Forelimb muscle (tissue), 1 donor: ENCODE measurements around the gene NCS1. TPM values are rescaled to one million over a fixed set of nuclear protein-coding genes. Genes with fewer than 3 reads are reported as not detected.
"Not testable (repeated sequence)": the region's sequence is repeated elsewhere in the genome, so short reads cannot be mapped to it uniquely, and the experiment has no call there.

ENCODE experiments used
- DNase-seq: peaks from one replicate; pipeline ENCODE4 v3.0.0-alpha.2; 2013; ENCODE audit warnings: low read depth
- polyA plus RNA-seq: library from polyadenylated mRNA; unstranded; fragments of 120-200 nt; gene quantifications from one replicate; pipeline ENCODE4 v1.2.1, GENCODE V29; 2013; ENCODE audit not compliant: insufficient read length

Gene NCS1
- polyA plus RNA-seq, 1 donor = 54.6 TPM

DNA sequence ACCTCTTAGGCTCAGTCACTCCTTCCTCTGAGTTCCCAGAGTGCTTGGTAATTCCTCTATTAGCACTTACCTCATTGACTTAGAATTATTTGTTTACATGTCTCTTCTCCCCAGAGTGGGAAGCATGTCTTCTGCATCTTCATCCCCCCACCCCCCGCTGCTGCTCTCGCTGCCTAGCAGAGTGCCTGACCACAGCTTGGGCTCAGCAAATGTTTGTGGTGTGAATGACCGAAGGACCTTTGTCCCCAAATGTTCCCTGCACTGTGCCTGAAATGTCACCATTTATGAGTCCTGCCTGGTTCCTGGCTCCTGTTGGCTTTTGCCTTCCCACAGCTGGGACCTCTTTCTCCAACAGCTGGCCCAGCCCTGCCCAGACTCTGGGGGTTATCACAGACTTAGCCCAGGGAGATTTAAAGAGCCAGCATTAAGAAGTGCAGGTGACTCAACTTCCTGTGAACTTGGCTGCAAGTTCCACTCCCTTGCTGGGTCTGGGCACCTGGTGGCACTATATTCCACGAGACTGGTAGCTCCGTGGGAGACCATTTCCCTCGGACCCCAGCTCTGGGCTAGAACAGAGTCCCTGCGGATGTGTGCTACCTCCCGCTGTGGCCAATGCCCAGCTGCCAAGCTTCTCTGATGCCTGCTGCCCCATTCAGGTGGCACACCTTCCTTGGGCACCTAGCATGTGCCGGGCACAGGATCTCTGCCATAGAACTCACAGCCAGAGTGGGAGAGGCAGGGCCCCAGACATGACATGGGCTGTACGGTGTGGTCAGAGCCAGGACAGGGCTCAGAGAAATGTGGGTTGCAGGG lies 91.6 kb downstream of the NCS1 start:
- no peak for DNase-seq

DNA sequence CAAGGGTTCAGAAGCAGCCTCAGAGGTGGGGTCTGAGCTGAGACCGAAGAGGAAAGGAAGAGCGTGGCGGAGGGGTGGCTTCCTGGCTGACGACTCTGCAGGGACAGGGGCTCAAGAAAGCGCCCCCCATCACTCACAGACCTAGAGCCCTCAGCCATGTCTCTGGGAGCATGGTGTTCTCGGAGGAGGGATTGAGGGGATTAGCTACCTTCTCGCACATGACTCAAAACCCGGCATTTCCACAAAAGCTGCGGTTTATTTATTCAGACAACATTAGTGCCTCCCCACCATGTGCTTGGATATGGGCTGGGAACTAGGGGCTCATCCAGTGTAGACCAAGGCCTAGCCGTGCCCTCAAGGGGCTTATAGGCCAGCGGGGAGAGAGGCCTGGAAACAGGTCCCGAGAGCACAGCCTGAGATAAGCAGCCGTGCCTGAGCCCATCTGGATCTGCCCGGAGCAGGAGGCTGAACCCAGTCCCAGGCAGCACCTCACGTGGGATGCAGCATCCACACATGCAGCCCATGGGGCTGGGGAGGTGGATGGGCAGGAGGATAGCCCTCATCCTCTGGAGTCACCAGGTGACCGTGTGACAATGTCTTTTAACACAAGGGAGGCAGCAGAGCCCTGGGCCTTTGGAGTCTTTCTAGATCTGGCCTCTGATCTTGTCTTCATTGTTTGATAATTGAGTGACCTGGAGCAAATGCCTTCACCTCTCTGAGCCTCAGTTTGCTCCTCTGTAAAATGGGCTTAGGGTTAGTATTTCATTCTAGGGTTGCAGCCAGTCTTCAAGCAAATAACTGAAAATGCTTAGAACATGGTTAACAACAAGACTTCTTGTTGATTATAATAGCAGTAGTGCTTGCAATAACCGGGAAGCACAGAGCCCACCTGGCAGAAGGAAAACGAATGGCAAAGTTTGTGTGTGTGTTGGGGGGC lies 92.5 kb downstream of the NCS1 start:
- DNase-seq = no peak

DNA sequence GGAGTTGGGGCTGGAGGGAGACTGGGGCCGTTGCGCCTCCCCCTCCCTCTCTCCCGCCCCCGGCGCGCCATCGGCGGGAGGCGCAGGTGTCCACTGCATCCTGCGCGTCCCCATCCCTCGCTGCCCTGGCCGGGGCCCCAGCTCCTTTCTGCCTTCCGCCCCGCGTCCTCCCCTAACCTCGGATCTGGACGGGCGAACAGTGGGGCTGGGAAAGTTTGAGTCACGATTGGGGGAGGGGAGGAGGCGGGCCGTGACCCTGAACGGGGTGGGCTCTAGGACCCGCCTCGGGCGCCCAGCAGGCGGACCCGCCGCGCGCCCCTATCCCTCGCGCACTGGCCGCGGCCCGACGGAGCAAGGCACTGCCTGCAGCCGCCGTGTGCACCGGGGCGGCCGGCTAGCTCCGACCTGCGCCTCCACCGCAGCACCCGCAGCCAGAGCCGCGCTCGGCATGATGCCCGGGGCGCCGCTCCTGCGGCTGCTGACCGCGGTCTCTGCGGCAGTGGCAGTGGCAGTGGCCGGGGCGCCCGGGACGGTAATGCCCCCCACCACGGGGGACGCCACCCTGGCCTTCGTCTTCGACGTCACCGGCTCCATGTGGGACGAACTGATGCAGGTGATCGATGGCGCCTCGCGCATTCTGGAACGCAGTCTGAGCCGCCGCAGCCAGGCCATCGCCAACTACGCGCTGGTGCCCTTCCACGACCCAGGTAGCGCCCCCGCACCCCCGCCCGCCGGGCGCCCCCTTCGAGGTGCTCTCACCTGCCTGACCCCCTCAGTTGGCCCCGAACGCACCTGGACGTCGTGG lies 93.4 kb downstream of the NCS1 start, which contains the start of gene HMCN2:
TSS of gene HMCN2 (plus strand) at position 330 of the 805 bp plus-strand sequence. CDS start at position 449, 119 bp downstream.
- DNase-seq = no peak

DNA sequence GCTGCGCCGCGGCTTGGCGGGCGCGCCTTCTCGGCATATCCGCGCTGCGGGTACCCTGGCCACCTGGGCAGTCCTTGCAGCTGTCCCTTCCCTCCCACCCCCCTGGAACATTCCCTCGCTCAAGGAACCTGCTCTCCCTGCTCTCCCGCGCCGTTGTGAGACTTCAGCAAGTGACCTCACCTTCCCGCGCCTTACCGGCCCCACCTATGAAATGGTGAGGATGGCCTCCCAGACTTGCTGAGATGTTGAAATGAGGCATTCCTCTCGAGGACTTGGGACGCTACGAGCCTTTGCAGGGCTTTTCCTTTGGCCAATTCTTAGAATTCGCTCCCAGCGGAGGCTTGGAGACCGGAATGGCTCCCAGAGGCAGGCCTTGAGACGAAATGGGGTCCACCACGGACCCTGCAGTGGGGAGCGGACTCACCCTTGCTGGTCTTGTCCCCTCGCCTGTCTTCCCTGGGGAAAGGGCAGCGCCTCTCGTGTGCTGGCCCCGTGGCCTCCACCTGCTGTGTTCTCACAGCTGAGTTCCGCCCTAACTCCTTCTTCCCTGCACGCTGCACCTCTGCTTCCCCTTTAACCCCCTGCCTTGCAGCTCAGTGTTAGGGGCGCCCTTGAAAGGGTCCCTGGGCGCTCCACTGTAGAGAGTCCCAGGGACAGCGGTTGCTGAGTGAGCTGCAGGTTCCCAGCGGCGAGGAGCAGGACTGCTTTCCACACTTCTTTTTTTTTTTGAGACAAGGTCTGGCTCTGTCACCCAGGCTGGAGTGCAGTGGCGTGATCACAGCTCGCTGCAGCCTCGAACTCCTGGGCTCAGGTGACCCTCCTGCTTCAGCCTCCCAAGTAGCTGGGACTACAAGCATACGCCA lies 94.3 kb downstream of the NCS1 start:
- no peak for DNase-seq

DNA sequence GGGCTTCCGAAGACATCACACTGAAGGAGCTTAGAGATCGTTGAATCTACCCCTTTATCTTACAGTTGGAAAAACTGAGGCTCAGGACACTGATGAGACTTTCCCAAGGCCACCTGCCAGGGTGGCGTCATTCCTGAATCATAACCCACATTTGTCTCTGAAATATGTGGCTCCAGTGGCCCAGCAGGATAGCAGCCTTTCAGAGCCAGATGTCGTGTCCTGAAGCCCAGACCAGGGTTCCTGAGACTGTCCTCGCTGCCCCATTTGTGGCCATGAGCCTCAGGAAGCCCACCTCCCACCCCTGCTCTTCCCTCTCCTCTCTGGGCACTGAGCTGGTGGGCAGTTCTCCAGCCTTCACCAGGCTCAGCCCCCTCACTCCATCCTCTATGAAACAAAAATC lies 95.7 kb downstream of the NCS1 start:
- no peak for DNase-seq

DNA sequence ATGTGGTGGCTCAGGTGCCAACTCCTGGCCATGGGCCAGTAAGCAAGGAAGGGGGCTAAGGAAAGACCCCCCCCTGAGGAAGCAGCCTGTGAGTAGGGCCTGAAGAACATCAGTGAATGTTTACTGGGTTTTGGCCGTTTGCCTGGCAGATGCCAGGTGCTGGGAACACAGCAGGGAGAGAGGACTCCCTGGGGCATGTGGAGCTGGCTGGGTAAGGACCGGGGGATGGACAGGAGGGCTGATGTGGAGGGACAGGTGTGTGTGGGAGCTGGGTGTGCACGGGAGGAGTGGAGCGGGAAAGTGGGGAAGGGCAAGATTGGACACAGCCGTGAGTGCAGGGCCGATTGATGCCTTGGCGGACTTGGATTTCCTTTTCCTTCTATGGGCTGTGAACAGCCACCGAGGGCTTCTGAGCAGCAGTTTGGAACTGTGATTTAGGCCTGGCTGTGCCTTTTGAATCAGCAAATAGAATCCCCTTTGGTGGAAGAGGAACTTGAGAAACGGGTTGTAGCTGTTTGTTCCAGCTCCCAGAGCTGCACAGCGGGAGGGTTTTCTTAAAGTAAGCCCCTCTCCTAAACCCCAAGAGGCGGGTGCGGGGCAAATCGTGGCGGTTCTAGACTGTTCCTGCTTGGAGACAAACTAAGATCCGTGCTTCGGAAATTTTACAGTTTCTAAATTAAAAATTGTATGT lies 96.5 kb downstream of the NCS1 start:
- no peak for DNase-seq

DNA sequence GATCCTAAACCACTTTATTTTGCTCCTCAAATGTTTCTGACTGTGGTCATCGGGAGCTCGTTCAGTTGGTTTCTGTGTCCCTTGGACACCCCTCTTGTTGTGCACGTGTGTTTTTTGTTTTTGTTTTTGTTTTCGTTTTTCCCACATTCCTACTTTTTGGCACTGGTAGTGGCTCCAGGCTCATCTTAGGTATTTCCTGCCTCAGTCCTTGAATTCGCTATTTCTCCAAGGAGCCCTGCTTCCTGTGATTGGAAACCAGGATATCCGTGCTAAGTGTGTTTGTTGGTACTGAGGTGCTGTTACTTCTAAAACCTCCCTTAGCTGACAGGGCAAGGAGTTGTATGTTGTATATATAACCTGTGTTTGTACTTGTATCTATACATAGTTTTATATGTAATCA lies 99.3 kb downstream of the NCS1 start:
- DNase-seq = no peak

DNA sequence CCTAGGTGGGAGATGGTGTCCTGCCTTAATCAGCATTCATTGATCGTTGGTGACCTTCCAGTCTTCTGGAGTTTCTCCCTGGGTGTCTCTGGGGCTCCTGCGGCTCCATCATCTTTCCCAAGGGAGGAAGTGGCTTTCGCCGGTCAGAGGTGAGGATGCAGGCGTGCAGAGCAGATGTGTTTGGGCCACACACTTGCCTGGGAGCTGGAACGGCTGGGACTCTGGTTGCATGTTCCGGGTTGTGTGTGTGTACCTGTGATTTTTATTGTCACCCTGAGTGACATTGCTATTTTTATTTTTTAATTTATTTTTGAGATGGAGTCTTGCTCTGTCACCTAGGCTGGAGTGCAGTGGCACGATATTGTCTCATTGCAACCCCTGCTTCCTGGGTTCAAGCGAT lies 103.0 kb downstream of the NCS1 start:
- DNase-seq = no peak

DNA sequence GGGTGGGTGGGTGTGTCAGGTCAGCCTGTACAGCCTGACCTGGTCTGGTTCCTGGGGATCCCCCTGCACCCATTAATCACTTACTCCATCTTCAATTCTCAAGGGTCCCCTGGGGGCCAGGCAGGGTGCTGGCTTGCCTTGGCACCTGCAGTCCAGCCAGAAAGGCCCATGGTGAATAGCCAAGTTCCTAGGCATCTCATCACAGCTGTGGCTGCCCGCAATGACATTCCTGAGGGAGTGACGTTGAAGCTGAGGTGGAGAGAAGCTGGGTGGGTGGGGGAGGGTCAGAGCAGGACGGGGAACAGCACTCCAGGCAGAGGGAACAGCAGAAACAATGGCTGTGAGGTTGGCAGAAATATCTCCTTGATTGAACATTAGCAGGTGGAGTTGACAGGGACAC lies 103.9 kb downstream of the NCS1 start:
- DNase-seq = no peak

DNA sequence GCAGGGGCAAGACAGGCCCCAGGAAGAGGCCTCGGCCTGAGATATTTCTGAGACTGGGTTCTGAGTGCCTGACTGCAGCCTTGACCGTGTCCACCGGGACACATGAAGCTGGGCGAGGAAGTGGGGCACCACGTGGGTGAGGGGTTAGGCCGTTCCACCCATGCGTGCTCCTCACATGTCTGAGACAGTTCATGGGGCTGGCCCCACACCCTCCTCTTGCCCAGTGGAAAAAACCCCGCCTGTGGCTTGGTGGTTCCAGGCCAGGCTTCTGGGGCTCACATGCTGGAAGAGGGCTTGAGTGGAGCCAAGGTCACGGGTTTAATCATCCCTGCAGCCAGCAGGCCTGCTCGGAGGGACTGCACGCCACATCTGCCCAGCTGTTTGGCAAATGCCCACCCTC lies 104.8 kb downstream of the NCS1 start:
- DNase-seq = no peak

DNA sequence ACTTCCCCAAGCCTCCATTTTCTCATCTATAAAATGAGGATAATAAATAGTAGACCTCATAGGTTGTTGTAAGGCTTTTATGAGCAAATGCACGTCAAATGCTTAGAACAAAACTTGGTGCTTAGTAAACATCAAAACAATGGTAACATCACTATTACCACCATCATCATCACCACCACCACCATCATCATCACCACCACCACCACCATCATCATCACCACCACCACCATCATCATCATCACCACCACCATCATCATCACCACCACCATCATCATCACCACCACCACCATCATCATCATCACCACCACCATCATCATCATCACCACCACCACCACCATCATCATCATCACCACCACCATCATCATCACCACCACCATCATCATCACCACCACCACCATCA lies 105.3 kb downstream of the NCS1 start:
- not testable (repeated sequence) for DNase-seq

DNA sequence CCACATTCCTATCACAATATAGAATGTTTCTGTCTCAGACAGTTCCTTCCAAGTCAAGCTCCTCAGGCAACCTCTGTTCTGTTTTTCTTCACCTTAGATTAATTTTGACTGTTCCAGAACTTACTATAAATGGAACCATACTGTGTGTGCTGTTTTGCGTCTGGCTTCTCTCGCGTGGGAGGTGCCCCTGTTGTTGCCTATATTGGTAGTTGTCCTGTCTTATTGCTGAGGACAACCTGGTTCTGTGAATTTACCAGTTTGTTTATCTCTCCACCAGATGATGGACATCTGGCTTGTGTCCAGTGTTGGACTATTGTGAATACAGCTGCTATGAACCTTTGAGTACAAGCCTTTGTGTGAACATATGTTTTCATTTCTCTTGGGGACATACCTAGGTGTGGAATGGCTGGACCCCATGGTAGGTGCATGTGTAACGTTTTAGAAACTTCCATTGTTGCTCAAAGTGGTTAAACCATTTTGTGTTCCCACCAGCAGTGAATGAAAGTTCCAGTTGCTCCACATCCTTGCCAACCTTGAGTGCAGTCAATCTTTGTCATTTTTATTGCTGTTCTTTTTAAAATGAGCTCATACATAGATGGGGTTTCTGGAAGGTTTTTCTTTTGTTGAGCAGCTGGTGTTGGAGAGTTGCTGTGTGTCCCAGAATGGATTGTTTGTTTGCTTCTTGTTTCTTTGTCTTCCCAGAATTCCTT lies 111.5 kb downstream of the NCS1 start:
- no peak for DNase-seq

DNA sequence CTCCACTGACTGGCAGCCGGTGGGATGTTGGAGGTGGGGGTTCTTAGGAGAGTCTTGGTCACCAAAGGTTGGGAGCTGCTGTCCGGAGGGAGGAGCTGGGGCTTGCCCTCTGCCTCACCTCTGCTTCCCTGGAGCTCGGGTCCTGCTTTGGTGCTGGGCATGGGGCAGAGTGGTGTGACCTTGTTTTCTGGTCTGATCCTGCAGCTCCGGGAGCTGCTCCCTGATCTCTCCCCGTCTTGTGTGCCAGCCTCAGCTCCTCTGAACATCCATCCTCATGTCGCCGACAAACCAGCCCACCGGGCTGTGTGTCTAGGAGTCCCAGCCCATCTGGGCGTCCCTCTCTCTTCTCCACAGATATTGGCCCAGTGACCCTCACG lies 112.0 kb downstream of the NCS1 start:
- DNase-seq = no peak

DNA sequence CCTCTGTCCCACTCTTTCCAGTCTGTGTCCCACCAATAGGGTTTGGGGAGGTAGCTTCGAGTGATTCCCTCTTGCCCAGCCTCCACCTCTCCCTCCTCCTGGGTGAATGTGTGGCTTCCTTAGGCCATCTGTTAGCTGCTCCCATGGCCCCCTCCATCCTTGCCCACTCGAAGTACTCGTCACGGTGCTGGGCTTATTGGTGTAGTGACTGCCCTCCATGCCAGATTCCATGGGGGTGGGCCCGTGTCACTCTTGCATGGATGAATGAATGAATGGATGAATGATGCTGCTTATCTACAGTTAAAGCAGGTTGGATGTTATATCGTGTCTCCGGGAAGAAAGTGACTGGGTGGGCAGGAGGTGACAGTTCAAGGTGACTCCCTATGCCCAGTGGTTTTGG lies 112.5 kb downstream of the NCS1 start:
- no peak for DNase-seq

DNA sequence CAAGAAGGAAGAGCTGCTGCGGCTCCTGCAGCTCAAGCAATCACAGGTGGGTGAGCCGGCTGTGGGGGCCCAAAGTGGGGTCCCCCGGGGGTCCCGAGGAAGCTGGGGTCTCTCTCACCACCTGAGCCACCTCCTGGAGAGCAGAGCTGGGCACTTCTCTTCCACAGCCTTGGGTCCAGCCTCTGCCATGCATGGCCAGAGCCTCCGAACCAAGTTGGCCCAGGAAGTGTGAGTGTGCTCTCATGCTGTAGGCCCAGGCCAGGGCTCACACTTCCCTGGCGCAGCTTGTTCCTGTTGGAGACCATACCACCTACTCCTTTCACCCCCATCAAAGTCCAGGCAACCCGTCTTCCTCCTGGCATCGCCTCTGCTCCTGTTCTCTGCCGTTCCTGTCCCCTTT lies 113.1 kb downstream of the NCS1 start:
- no peak for DNase-seq

DNA sequence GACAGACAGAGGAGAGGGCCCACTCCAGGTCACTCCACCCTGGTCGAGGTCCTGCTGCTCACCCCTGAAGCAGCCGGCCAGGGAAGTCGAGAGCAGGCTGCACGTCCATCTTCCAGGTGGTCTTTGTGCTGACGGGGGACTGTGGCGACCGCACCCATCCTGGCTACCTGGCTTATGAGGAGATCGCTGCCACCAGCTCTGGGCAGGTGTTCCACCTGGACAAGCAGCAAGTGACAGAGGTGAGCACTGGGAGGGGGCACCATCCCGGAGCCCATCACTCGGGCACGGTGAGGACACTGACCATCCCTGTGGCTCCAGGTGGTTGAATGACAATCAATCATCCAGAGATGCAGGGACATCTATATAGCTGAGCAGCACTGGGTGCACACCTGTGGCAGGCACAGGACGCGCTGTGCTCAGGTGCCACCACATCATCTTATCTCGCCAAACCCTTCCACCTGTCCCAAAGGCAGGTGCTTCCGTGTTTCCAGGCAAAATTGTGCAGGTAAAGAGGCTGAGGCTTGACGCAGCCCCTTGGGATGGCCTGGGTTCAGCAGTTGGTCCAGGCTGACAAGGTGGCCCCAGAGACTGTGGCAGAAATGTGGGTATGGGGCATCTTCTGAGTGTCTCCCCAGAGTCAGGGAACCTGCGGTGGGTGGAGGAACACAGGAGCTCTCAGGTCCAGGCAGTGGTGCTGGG lies 114.0 kb downstream of the NCS1 start:
- DNase-seq = no peak
